IPS-NIHi11 (cell line): ENCODE results near the gene NINJ1.

Experiments
- DNase-seq: peaks from one replicate; pipeline ENCODE4 v3.0.0; 2012; ENCODE audit warnings: mixed read lengths, low spot score

The NINJ1 gene

GRCh38 chr9:93132287-93132927, 1.6 kb downstream of the NINJ1 start:
- DNase-seq, result no peak

GRCh38 chr9:93131599-93132286, 2.3 kb downstream of the NINJ1 start:
- no peak for DNase-seq

GRCh38 chr9:93130861-93131481, 3.1 kb downstream of the NINJ1 start:
- DNase-seq, result no peak

GRCh38 chr9:93129691-93130500, 4.2 kb downstream of the NINJ1 start:
- DNase-seq, result no peak

- no peak for DNase-seq
Measured at GRCh38 chr9:93129286-93129685, 4.8 kb downstream of the NINJ1 start.

- no peak for DNase-seq
Measured at GRCh38 chr9:93128715-93129224, 5.3 kb downstream of the NINJ1 start.

GRCh38 chr9:93128011-93128714, 5.9 kb downstream of the NINJ1 start:
- no peak for DNase-seq

- no peak for DNase-seq
Measured at GRCh38 chr9:93127395-93127911, 6.6 kb downstream of the NINJ1 start.

- DNase-seq, result peak; percentile 72
Measured at GRCh38 chr9:93126825-93127368, 7.2 kb downstream of the NINJ1 start.

GRCh38 chr9:93126151-93126781, 7.8 kb downstream of the NINJ1 start:
- peak; percentile 41 for DNase-seq

- DNase-seq, result peak; percentile 2
Measured at GRCh38 chr9:93125331-93125894, 8.6 kb downstream of the NINJ1 start.

- peak; percentile 2 for DNase-seq
Measured at GRCh38 chr9:93124793-93125192, 9.3 kb downstream of the NINJ1 start.

GRCh38 chr9:93123561-93124283, 10.3 kb downstream of the NINJ1 start:
- peak; percentile 3 for DNase-seq

- peak; percentile 6 for DNase-seq
Measured at GRCh38 chr9:93122721-93123221, 11.3 kb downstream of the NINJ1 start.

- peak; percentile 3 for DNase-seq
Measured at GRCh38 chr9:93121316-93122241, 12.5 kb downstream of the NINJ1 start.

- no peak for DNase-seq
Measured at GRCh38 chr9:93120846-93121315, 13.2 kb downstream of the NINJ1 start.

- DNase-seq, result peak; percentile 82
Measured at GRCh38 chr9:93119953-93120845, 13.9 kb downstream of the NINJ1 start.
